T-helper 2 cell (primary cell): ENCODE measurements around the gene SAMD11.
A peak's percentile ranks its signal among the peaks of the same experiment; 100 is the strongest.

Source experiments
- DNase-seq, 5 experiments: peaks; one replicate each; pipeline versions ENCODE4 v3.0.0 to v3.0.0-alpha.2; 2012 to 2022

SAMD11 gene

GRCh38 chr1:918353-918752 lies 5.4 kb upstream of the SAMD11 start:
- DNase-seq = peak in 1 of 5 experiments; percentile 1

DNA sequence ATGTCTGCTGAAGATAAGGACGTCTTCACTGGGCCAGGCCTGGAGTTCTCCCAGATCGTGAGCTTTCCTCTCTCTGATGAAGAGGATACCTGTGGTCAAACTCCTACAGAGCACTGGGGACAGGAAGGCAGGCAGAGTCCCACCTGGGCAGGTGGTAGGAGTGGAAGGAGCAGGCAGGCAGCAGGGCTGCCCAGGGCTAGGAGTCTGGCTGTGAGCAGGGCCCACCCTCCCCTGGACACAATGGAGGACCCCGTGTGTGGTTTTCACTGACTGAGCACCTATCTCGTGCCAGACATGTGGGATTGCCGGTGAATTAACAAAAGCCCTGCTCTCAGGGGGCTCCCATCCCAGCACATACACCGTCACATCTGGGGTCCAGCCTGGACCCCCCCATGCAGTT lies 4.9 kb upstream of the SAMD11 start:
- no peak for DNase-seq

GRCh38 chr1:919271-919872 lies 4.4 kb upstream of the SAMD11 start:
- DNase-seq = no peak

DNA sequence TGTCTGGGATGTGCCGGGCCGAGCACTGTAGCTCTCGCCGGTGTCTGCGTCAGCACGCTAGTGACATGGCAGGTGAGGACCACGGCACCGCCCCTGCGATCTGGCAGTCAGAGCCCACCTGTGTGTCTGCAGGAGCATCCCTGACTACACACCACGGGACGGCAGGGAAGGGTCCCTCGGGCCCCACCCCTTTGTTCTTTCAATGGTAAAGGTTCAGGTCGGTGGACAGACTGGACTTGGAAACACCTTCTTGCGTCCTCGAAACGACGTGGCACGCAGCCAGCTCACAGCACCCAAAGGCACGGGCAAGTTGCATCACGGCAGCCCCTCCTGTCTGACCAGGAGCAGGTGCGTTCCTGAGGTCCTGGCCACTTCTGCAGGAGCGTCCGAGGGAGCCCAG lies 3.7 kb upstream of the SAMD11 start:
- DNase-seq = no peak

DNA sequence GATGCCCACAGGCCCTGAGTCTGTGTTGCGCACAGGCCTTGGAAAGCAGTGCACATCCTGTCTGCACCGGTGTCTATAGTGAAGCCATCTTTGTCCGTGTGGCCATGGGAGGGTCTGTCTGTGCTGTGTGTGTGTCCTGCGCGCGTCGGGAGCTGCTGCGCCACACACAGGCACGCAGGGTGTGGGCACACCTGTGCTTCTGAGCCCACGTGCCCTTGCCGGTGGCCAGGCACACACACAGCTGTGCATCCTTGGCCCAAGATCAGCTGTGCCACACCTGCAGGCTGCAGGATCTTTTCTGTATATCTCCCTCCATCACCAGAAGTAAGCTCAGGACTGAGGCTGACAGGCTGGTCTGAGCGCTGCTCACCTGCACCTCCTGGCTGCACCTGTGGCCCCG lies 3.2 kb upstream of the SAMD11 start:
- DNase-seq = no peak

GRCh38 chr1:921011-921837 lies 2.5 kb upstream of the SAMD11 start:
- DNase-seq = peak in 1 of 5 experiments; percentile 51

DNA sequence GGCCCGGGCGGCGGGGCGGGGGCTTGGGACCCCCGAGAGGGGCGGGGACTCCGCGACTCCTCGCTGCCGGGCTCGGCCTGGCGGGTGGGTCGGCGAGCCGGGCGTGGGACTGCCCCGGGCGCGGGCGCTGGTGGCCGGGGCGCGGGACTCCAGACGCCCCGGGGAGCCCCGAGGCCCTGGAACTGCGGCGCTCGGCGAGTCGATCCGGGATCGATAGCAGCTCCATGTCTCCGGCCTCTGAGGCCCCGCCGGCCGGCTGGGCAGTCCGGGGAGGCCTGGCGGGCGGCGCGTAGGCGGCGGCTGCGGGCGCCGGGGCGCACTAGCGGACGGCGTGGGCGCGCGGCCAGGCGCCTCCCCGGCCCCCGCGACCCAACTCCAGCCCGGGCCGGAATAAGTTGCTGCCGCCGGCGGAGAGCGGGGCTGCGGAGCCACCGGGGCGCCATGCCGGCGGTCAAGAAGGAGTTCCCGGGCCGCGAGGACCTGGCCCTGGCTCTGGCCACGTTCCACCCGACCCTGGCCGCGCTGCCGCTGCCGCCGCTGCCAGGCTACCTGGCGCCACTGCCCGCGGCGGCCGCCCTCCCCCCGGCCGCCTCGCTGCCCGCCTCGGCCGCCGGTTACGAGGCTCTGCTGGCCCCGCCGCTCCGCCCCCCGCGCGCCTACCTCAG lies 400 bp downstream of the SAMD11 start:
- DNase-seq = no peak

- no peak for DNase-seq
Measured at GRCh38 chr1:924656-925560, 1.2 kb downstream of the SAMD11 start.

DNA sequence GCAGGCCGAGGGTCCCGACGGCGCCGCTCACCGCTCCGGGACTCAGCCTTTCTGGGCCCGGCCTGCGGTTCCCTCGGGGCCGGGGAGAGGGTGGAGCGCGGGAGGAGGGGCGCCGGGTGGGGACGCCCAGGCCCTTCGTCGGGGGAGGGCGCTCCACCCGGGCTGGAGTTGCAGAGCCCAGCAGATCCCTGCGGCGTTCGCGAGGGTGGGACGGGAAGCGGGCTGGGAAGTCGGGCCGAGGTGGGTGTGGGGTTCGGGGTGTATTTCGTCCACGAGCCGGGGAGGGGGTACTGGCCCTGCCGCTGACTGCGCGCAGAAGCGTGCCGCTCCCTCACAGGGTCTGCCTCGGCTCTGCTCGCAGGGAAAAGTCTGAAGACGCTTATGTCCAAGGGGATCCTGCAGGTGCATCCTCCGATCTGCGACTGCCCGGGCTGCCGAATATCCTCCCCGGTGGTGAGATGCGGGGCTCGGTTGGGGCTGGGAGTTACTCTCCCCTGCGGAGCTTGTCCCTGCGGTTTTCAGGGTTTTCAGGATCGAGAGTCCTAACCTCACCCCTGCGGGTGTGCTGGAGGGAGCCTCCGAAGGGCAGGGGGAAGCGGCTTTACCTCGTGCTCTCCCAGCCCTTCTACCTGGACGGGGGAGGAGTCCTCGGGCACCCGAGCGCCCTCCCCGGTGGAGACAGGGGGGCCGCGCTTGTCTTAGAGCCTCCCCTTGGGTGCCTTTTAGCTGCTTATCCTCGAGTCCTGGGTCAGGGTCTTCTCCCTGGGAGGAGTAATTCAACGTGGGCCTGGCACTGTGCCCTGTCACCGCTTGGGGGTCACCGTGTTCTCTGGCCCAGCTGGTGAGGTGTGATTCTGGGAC lies 2.1 kb downstream of the SAMD11 start:
- no peak for DNase-seq

GRCh38 chr1:927234-927633 lies 3.5 kb downstream of the SAMD11 start:
- no peak for DNase-seq

DNA sequence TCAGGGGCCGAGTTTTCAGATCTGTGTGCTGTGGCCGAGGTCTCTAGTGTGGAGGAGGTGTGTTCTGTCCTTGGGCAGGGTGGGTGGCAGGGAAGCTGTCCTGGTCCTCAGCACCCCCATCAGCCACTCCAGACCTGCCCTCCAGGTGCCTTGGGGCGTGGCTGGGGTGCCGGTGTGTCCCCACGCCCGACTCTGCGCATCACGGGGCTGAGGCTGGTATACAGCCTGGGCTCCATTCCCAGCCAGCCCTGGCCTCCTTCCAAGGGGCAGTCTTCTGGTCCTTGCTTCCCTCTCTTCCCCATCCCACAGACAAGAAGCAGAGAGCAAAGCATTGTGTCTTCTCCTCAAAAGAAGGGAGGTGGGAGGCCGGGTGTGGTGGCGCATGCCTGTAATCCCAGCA lies 4.0 kb downstream of the SAMD11 start:
- no peak for DNase-seq

DNA sequence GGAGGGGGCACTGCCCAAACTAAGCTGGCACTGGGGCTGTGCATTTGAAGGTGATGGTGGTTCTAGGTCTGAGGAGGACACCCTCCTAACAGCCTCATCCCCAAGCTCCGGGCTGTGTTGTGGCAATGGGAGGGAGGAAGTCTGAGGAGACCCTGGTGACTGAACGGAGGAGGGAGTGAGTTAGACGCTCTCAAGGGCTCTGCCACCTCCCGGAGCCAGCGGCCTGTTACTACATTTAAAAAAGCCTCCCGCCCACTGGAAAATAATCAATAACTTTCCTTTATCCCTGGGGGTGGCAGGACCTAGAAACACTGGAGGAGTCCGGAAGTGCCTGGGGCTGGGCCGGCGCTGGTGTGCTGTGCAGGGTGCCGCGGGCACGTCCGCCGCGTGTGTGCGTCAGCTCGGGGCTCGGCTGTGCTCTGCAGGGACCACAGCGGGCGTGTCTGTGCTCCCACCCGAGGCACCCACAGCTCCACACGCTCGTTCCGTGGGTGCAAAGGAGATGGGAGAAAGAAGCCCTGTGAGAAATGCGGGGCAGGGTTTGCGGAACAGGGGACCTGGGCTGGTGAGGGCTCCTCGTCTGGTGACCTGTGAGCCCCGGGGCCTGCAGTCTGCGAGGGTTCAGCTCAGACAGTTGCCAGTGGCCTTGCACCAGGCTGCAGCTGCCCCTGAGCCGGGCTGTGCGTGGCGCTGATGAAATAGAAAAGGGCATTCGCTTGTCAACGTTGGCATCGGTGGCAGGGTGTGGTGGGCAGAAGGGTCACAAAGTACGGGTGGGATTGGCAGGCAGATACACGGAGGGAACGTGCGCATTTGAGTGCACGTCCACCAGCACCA lies 5.3 kb downstream of the SAMD11 start:
- DNase-seq = no peak

DNA sequence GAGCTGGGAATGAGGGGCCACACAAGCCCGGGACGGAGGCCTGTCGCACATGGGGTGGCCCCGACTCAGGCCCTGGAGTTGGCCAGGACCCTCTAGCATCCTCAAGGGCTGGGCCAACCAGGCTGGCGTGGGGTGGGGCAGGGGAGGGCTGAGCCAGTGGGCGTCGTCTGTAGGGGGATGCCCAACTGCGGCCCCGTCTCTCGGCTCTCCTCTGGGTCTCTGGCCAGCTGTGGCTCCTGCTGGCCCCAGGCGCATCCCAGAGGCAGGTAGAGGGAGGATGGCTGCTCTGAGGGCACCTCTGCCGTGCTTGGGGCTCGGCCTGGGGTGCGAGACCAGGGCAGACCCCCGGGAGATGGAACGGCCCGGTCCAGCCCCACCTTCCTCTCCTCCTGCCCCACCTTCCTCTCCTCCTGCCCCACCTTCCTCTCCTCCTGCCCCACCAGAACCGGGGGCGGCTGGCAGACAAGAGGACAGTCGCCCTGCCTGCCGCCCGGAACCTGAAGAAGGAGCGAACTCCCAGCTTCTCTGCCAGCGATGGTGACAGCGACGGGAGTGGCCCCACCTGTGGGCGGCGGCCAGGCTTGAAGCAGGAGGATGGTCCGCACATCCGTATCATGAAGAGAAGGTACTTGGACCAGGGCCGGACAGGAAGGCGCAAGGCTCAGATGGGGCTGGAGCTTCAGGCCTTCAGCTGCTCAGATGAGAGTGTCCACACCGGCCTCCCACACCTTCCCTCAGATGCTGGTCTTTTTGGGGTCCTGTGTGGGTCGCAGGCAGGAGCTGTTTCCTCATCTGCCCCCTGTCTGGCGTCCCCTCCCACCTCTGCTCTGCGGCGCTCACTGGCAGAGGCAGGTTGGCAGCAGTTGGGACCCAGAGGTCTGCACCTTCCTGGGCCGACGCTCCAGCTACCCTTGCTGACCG lies 6.2 kb downstream of the SAMD11 start:
- no peak for DNase-seq

DNA sequence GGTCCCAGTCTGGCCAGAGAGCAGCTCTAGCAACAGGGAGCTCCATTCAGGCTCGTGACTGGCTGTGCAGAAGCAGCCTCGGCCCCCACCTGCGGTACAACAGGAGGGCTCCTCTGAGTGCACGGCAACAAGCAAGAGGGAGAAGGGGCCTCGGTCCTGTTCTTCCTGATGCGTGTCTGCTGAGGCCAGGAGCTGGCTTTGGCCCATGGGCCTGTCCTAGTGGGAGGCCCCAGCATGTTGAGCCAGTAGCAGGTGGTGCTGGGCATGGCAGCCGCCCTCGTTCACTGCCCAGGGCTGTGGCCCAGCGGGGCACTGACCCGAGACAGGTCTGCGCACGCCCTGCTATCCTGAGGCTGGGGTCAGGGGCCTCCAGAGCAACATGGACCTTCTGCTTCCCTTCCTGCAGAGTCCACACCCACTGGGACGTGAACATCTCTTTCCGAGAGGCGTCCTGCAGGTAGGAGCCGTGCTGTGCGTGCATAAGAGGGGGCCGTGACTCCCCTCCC lies 7.0 kb downstream of the SAMD11 start:
- DNase-seq = no peak

- no peak for DNase-seq
Measured at GRCh38 chr1:931380-932172, 7.9 kb downstream of the SAMD11 start.

DNA sequence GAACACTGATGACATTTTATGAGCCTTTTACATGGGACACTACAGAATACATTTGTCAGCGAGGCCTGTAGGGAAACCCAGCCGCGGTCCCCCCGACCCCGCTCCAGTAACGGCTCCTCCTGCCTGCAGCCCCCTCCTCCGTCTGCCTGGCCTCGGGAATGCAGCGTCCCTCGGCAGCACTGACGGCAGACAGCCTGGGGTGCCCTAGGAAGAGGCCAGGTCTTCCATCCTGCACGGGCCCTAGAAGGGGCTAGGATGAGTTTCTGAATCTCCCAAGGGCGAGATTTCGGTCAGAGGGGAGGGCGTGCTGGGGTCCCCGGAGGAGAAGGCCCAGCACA lies 8.4 kb downstream of the SAMD11 start:
- no peak for DNase-seq

DNA sequence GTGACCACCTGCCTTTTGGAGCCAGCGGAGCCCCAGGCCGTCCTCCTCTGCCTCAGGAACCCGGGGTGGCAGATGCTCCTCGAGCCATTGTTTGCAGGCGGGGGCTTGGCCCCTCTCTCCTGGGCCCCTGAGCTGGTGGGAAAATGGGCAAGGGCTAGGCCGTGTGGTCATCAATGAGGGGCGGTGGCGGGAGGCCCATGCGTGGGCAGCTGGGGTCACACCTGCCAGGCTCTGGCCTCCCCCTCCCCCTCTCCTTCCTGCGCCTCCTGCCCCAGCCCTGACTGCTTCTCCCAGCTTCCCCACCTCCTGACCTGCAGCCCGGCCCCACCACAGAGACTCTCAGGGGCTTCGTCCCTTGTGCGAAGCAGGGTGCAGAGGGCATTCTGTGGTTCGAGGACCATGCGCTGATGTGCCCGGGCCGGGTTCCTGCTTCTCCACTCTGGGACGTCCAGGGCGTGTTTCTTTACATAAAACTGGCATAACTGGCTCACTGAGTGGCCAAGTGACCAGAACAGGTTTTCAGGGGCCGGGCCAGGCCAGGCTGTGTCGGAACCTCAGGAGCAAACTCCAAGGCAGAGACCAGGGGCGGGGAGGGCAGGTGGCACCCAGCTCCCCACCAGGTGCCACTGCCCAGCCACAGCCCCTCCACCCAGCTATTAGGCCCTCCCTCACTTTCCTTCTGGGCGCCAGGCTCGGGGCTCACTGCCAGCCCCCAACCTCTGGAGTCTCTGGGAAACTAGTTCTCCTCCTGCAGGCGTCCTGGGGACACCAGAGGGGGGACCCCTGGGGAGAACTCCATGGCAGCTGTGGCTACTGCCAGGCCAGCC lies 9.3 kb downstream of the SAMD11 start:
- DNase-seq = no peak

- no peak for DNase-seq
Measured at GRCh38 chr1:933603-933940, 9.8 kb downstream of the SAMD11 start.
